WTC11 (cell line): Measurements from ENCODE around the gene CSNK2A1. TPM values are rescaled to one million over a fixed set of nuclear protein-coding genes. Genes with fewer than 3 reads are reported as not detected.

ENCODE experiments used
- ATAC-seq: fragments of 200-7000 bp; cut with Tn5 transposase; 2 replicates; pipeline ENCODE4 v1.10.0; 2021; ENCODE audit warnings: mild to moderate bottlenecking, moderate library complexity
- CTCF ChIA-PET: fragments of 300-600 bp; sonication (Branson Sonifier 250); formaldehyde crosslinking; loops from one replicate; lab custom pipeline; 2021; ENCODE audit warnings: antibody characterized with exemption; lab: Charles Lee
- POLR2A ChIA-PET: fragments of 350-600 bp; sonication (Branson Sonifier 250); formaldehyde crosslinking; loops from one replicate; lab custom pipeline; 2021; ENCODE audit warnings: antibody characterized with exemption; lab: Charles Lee
- DNase-seq: peaks from one replicate; pipeline ENCODE4 v3.0.0; 2021; ENCODE audit warnings: low spot score
- H3K27ac Mint-ChIP-seq: 2 replicates; pipeline ENCODE4 v1.8.0; 2021; ENCODE audit warnings: mixed read lengths
- H3K27me3 Mint-ChIP-seq: 2 replicates; pipeline ENCODE4 v1.8.0; 2021; ENCODE audit warnings: low read depth, mild to moderate bottlenecking, moderate library complexity, mixed read lengths
- H3K36me3 Mint-ChIP-seq: 2 replicates; pipeline ENCODE4 v1.8.0; 2021; ENCODE audit warnings: mixed read lengths
- H3K4me1 Mint-ChIP-seq: 2 replicates; pipeline ENCODE4 v1.8.0; 2022; ENCODE audit warnings: mixed read lengths
- H3K4me3 Mint-ChIP-seq: 2 replicates; pipeline ENCODE4 v1.8.0; 2021; ENCODE audit warnings: mild to moderate bottlenecking, moderate library complexity, mixed read lengths
- H3K9me3 Mint-ChIP-seq: 2 replicates; pipeline ENCODE4 v1.8.0; 2021; ENCODE audit warnings: mixed read lengths
- GRHL2 ChIP-seq: fragments of 250-450 bp; sonication (Bioruptor Pico); IDR thresholded peaks from 2 replicates; pipeline ENCODE4 v1.8.0; 2022; ENCODE audit warnings: mild to moderate bottlenecking, moderate library complexity; ENCODE audit not compliant: insufficient replicate concordance, severe bottlenecking
- JAZF1 ChIP-seq: fragments of 250-450 bp; sonication (Bioruptor Pico); IDR thresholded peaks from 2 replicates; pipeline ENCODE4 v1.9.0; 2021; ENCODE audit warnings: moderate library complexity, mild to moderate bottlenecking, inconsistent platforms
- NFE2L1 ChIP-seq: sonication (generic); formaldehyde crosslinking; IDR thresholded peaks from 2 replicates; pipeline ENCODE4 v1.8.1; 2023; ENCODE audit warnings: missing genetic modification reagents
- PRRX2 ChIP-seq: fragments of 250-450 bp; sonication (Bioruptor Pico); IDR thresholded peaks from 2 replicates; pipeline ENCODE4 v1.8.0; 2021; ENCODE audit warnings: mild to moderate bottlenecking
- SMAD4 ChIP-seq: sonication (generic); formaldehyde crosslinking; IDR thresholded peaks from 2 replicates; pipeline ENCODE4 v1.8.0; 2022; ENCODE audit warnings: mild to moderate bottlenecking, missing genetic modification reagents
- TEAD1 ChIP-seq: sonication (generic); formaldehyde crosslinking; IDR thresholded peaks from 2 replicates; pipeline ENCODE4 v1.8.0; 2022; ENCODE audit warnings: mild to moderate bottlenecking, missing genetic modification reagents
- ZNF121 ChIP-seq: sonication (generic); formaldehyde crosslinking; IDR thresholded peaks from 2 replicates; pipeline ENCODE4 v1.8.0; 2023; ENCODE audit warnings: missing genetic modification reagents
- ZNF138 ChIP-seq: sonication (generic); formaldehyde crosslinking; conservative IDR thresholded peaks from 2 replicates; pipeline ENCODE4 v1.8.1; 2022; ENCODE audit warnings: mild to moderate bottlenecking, moderate library complexity, missing genetic modification reagents
- total RNA-seq: library from RNA; stranded (reverse); gene quantifications from 3 replicates; pipeline ENCODE4 v1.2.3, GENCODE V29; 2021
- TF ChIP-seq, protein P1 (sequence below): sonication (generic); formaldehyde crosslinking; IDR thresholded peaks from 2 replicates; pipeline ENCODE4 v1.8.0; 2023; ENCODE audit warnings: missing genetic modification reagents, mild to moderate bottlenecking, borderline replicate concordance
- TF ChIP-seq, protein P2 (sequence below): sonication (generic); formaldehyde crosslinking; IDR thresholded peaks from 2 replicates; pipeline ENCODE4 v1.8.1; 2022; ENCODE audit warnings: mild to moderate bottlenecking, moderate library complexity, missing genetic modification reagents
- TF ChIP-seq, protein P3 (sequence below): fragments of 250-450 bp; sonication (Bioruptor Pico); conservative IDR thresholded peaks from 2 replicates; pipeline ENCODE4 v1.9.0; 2021; ENCODE audit warnings: mild to moderate bottlenecking
- TF ChIP-seq, protein P4 (sequence below): fragments of 200-600 bp; IDR thresholded peaks from 2 replicates; pipeline ENCODE4 v1.8.0; 2022; ENCODE audit warnings: antibody characterized with exemption
- TF ChIP-seq, protein P5 (sequence below): sonication (generic); formaldehyde crosslinking; IDR thresholded peaks from 2 replicates; pipeline ENCODE4 v1.8.0; 2022; ENCODE audit warnings: mild to moderate bottlenecking, missing genetic modification reagents
- TF ChIP-seq, protein P6 (sequence below): sonication (generic); formaldehyde crosslinking; IDR thresholded peaks from 2 replicates; pipeline ENCODE4 v1.8.1; 2023; ENCODE audit warnings: mild to moderate bottlenecking, missing genetic modification reagents

CSNK2A1 gene
- total RNA-seq, 1 experiment from 2014 or later, result 235 TPM

DNA sequence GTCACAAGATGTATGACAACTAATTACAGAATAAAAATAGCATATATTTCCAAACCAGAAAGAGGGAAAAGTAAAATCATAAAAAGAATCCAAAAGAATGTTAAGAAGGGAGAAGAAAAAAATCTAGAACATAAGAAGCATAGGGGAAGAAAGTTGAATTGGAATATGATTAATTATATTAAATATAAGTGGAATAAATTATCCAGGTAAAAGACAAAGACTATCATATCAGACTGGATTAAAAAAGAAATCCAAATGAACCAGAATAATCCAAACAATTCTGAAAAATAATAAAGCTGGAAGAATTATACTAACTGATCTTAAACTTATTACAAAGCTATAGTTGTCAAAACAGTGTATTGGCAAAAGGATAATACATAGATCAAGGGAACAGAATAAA lies 23.6 kb downstream of the CSNK2A1 start (continued):
- TF ChIP-seq, protein P1, sequence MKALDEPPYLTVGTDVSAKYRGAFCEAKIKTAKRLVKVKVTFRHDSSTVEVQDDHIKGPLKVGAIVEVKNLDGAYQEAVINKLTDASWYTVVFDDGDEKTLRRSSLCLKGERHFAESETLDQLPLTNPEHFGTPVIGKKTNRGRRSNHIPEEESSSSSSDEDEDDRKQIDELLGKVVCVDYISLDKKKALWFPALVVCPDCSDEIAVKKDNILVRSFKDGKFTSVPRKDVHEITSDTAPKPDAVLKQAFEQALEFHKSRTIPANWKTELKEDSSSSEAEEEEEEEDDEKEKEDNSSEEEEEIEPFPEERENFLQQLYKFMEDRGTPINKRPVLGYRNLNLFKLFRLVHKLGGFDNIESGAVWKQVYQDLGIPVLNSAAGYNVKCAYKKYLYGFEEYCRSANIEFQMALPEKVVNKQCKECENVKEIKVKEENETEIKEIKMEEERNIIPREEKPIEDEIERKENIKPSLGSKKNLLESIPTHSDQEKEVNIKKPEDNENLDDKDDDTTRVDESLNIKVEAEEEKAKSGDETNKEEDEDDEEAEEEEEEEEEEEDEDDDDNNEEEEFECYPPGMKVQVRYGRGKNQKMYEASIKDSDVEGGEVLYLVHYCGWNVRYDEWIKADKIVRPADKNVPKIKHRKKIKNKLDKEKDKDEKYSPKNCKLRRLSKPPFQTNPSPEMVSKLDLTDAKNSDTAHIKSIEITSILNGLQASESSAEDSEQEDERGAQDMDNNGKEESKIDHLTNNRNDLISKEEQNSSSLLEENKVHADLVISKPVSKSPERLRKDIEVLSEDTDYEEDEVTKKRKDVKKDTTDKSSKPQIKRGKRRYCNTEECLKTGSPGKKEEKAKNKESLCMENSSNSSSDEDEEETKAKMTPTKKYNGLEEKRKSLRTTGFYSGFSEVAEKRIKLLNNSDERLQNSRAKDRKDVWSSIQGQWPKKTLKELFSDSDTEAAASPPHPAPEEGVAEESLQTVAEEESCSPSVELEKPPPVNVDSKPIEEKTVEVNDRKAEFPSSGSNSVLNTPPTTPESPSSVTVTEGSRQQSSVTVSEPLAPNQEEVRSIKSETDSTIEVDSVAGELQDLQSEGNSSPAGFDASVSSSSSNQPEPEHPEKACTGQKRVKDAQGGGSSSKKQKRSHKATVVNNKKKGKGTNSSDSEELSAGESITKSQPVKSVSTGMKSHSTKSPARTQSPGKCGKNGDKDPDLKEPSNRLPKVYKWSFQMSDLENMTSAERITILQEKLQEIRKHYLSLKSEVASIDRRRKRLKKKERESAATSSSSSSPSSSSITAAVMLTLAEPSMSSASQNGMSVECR (CRISPR knock-in tag), result no peak
- TF ChIP-seq, protein P2, sequence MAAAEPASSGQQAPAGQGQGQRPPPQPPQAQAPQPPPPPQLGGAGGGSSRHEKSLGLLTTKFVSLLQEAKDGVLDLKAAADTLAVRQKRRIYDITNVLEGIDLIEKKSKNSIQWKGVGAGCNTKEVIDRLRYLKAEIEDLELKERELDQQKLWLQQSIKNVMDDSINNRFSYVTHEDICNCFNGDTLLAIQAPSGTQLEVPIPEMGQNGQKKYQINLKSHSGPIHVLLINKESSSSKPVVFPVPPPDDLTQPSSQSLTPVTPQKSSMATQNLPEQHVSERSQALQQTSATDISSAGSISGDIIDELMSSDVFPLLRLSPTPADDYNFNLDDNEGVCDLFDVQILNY, result no peak
- TF ChIP-seq, all 79 proteins: peak for 0

DNA sequence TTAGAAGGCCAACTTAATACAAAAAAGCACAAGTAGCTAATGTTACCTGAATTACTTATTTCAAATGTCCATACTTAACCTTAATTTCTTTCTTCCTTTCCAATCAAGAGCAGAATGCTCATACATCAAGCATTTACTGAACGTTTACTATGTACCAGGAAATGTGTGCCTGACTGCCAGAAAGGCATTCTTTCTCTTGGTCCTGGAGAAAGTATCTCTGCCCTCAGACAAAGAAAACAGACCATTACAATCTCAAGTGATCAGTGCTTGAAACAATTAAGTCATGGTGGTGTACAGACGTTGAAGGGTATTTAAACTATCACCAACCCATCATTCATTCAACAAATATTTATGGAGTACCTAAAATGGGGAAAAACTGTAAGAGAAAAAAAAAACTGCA lies 26.4 kb downstream of the CSNK2A1 start:
- ATAC-seq (no peak), DNase-seq (no peak)
- Mint-ChIP-seq H3K4me3 (no peak overlapping the region), H3K4me1 (peaks cover 35% of the 10 kb centered on the region), H3K27me3 (no peaks in the 10 kb centered on the region), H3K9me3 (peaks cover 19% of the 10 kb centered on the region), H3K27ac (peak overlapping the region; percentile 88), H3K36me3 (peaks cover 36% of the 10 kb centered on the region)
- TF ChIP-seq ZNF121 (CRISPR knock-in tag), result no peak
- ChIA-PET POLR2A (no interaction called here), CTCF (no interaction called here)

DNA sequence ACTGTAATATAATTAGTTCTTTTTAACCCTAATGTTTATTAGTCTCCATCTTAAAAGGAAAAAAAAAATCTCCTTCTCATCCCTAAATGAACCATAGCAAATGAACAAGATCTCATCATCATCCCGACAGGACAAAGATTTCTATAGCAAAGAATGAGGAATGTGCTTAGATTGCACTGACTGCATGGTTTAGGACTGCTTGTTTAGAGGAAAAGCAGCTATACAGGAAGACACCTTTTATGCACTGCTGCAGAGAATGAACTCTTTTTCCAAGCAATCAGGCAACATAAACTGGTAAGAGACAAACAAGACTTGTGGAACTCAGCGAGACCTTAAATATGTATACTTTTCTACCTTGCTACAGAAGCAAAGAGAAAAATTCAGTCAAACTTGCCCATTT lies 26.8 kb downstream of the CSNK2A1 start:
- H3K9me3 Mint-ChIP-seq, result peaks cover 19% of the 10 kb centered on the region
- no peak overlapping the region for H3K4me3 Mint-ChIP-seq
- ATAC-seq (no peak), DNase-seq (no peak)
- H3K27ac Mint-ChIP-seq, result peak overlapping the region; percentile 58; the same call in 1 of the 2 replicates
- peaks cover 31% of the 10 kb centered on the region for H3K4me1 Mint-ChIP-seq
- POLR2A ChIA-PET, result no interaction called here
- TF ChIP-seq SMAD4 (CRISPR knock-in tag), result no peak
- no peak for TF ChIP-seq ZNF138 (CRISPR knock-in tag)
- TF ChIP-seq TEAD1 (CRISPR knock-in tag), result no peak
- TF ChIP-seq, protein P3, sequence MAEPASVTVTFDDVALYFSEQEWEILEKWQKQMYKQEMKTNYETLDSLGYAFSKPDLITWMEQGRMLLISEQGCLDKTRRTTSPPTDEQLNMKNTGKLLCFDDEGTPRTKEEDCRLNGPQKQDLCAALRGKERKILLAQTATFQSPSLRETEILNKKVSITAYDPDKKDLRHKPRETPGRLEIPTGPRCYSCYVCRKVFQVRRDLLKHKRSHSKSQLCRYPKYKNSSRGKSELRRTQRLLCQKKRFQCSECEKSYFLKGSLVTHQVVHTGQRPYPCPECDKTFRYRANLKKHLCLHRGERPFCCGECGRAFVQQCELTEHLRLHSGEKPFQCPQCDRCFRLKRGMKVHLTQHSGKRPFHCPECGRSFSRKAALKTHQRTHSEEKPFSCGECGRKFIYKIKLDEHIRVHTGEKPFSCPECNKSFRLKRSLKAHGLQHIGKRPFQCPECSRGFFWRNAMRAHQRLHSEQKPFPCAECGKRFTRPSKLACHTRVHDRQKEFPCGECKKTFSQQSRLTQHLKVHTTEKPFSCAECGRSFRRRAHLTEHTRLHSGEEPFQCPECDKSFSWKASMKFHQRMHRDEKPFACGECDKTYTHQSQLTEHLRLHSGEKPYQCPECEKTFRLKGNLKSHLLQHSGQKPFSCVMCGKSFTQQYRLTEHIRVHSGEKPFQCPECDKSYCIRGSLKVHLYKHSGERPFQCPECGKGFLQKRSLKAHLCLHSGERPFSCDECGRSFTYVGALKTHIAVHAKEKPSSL (CRISPR knock-in tag), result no peak
- no peak for TF ChIP-seq PRRX2 (CRISPR knock-in tag)
- TF ChIP-seq JAZF1, result no peak
- no peak for TF ChIP-seq GRHL2 (CRISPR knock-in tag)
- TF ChIP-seq, protein P4, sequence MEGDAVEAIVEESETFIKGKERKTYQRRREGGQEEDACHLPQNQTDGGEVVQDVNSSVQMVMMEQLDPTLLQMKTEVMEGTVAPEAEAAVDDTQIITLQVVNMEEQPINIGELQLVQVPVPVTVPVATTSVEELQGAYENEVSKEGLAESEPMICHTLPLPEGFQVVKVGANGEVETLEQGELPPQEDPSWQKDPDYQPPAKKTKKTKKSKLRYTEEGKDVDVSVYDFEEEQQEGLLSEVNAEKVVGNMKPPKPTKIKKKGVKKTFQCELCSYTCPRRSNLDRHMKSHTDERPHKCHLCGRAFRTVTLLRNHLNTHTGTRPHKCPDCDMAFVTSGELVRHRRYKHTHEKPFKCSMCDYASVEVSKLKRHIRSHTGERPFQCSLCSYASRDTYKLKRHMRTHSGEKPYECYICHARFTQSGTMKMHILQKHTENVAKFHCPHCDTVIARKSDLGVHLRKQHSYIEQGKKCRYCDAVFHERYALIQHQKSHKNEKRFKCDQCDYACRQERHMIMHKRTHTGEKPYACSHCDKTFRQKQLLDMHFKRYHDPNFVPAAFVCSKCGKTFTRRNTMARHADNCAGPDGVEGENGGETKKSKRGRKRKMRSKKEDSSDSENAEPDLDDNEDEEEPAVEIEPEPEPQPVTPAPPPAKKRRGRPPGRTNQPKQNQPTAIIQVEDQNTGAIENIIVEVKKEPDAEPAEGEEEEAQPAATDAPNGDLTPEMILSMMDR, result no peak
- peaks cover 31% of the 10 kb centered on the region for H3K36me3 Mint-ChIP-seq
- H3K27me3 Mint-ChIP-seq, result no peaks in the 10 kb centered on the region
- CTCF ChIA-PET, result interaction anchor here (0.6 to 1.2 kb wide), 2 partner anchors 85 to 211 kb away, joined by 3 read pairs; no protein-coding TSS in a partner anchor

DNA sequence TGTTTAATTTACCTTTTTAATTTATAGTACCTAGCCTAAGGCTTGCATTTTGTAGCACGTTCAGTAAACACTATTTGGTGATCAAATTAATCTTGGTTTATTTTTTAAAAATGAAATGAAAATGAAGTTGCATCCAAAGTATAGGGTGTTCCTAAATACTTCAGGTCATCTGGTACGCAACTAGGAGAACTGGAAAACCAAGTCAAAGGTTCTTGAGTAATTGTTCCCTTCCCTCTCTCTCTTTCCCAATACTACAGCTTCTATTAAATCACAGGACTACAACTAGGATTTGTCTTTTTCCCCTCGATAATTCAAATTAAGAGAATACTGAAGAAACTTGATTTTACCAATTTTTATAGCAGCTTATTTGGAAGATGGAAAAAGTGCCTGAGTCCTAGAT lies 27.9 kb downstream of the CSNK2A1 start:
- DNase-seq (no peak), ATAC-seq (no peak)
- H3K9me3 Mint-ChIP-seq, result peaks cover 14% of the 10 kb centered on the region
- no peaks in the 10 kb centered on the region for H3K27me3 Mint-ChIP-seq
- H3K27ac Mint-ChIP-seq, result peak overlapping the region; percentile 60
- ChIA-PET POLR2A (no interaction called here), CTCF (interaction anchor here (1.2 to 2.5 kb wide), 2 partner anchors 84 to 224 kb away, joined by 3 to 8 read pairs; no protein-coding TSS in a partner anchor)
- H3K4me3 Mint-ChIP-seq, result no peak overlapping the region
- peaks cover 29% of the 10 kb centered on the region for H3K4me1 Mint-ChIP-seq
- peaks cover 20% of the 10 kb centered on the region for H3K36me3 Mint-ChIP-seq
- TF ChIP-seq NFE2L1 (CRISPR knock-in tag), result no peak
- TF ChIP-seq, protein P2, result no peak
- TF ChIP-seq, protein P5, sequence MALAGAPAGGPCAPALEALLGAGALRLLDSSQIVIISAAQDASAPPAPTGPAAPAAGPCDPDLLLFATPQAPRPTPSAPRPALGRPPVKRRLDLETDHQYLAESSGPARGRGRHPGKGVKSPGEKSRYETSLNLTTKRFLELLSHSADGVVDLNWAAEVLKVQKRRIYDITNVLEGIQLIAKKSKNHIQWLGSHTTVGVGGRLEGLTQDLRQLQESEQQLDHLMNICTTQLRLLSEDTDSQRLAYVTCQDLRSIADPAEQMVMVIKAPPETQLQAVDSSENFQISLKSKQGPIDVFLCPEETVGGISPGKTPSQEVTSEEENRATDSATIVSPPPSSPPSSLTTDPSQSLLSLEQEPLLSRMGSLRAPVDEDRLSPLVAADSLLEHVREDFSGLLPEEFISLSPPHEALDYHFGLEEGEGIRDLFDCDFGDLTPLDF, result no peak
- TF ChIP-seq, protein P3 (CRISPR knock-in tag), result no peak
- TF ChIP-seq, protein P6, sequence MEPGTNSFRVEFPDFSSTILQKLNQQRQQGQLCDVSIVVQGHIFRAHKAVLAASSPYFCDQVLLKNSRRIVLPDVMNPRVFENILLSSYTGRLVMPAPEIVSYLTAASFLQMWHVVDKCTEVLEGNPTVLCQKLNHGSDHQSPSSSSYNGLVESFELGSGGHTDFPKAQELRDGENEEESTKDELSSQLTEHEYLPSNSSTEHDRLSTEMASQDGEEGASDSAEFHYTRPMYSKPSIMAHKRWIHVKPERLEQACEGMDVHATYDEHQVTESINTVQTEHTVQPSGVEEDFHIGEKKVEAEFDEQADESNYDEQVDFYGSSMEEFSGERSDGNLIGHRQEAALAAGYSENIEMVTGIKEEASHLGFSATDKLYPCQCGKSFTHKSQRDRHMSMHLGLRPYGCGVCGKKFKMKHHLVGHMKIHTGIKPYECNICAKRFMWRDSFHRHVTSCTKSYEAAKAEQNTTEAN, result no peak
- no peak for TF ChIP-seq SMAD4 (CRISPR knock-in tag)
